ENCODE measurements around the gene ARL14EPL. TPM values are rescaled to one million over a fixed set of nuclear protein-coding genes. Genes with fewer than 3 reads are reported as not detected.
A peak's percentile ranks its signal among the peaks of the same experiment; 100 is the strongest.
"Not testable (repeated sequence)": the region's sequence is repeated elsewhere in the genome, so short reads cannot be mapped to it uniquely, and the experiment has no call there.

The ARL14EPL gene
- total RNA-seq, 1 experiment from 2014 or later = not detected

DNA sequence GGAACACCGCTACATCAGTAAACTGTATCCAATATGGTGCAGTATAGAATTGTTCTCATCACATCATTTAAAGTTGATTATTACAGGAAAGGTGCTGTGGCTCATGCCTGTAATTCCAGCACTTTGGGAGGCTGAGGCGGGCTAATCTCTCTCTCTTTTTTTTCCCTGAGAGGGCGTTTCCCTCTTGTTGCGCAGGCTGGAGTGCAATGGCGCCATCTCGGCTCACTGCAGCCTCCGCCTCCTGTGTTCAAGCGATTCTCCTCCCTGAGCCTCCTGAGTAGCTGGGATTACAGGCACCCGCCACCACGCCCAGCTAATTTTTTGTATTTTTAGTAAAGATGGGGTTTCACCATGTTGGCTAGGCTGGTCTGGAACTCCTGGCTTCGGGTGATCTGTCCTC is 54.0 kb downstream of the ARL14EPL start:
- H3K4me3 ChIP-seq = peak overlapping the region; percentile 92
- not testable (repeated sequence) for H3K27me3 ChIP-seq, H3K9me3 ChIP-seq, DNase-seq
- peaks cover 20% of the 10 kb centered on the region for H3K36me3 ChIP-seq

DNA sequence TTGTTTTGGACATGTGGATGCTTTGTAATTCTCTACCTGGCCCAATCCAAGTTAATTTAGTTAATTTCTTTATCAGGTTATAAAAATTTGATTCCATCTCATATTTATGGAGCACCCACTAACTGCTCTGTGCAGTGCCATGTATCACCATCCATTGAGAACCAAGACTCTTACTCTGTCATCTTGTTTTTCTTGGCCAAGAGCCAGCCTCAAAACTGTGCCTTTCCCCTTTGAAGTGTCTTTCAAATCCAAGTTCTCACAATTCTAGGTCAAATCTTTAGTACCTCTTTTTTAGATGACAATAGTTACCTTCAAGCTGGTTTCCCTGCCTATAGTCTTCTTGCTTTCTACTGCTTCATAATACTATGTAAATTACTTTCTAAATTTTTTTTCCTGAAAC is 55.8 kb downstream of the ARL14EPL start:
- Histone ChIP-seq H3K27me3 (no peaks in the 10 kb centered on the region), H3K9me3 (no peaks in the 10 kb centered on the region), H3K36me3 (peaks cover 30% of the 10 kb centered on the region), H3K4me3 (no peak overlapping the region)
- DNase-seq = no peak

- Histone ChIP-seq H3K4me3 (no peak overlapping the region), H3K36me3 (peaks cover 40% of the 10 kb centered on the region), H3K27me3 (no peaks in the 10 kb centered on the region), H3K9me3 (no peaks in the 10 kb centered on the region)
- no peak for DNase-seq
These were observed 58.0 kb downstream of the ARL14EPL start for GRCh38 chr5:116090302-116090701.

DNA sequence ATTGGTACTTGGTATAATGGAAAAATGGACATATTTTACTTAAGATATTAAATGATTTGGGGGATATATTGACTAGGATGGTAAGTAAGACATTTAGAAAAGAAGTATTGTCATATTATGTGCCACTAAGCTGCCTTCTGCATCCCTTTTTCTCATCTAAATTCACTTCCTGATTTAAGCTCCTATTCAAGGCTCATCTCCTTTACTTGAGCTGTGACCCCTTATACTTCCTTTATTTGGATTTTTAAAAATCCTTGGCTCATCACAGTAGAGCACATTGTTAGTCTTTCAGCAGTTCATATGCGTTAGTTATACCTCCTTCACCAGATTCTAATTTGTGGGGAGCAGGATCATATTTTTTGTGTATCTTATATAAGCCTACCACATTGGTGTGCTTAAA is 59.1 kb downstream of the ARL14EPL start:
- Histone ChIP-seq H3K9me3 (no peaks in the 10 kb centered on the region), H3K4me3 (no peak overlapping the region), H3K27me3 (no peaks in the 10 kb centered on the region), H3K36me3 (peaks cover 40% of the 10 kb centered on the region)
- no peak for DNase-seq

- no peaks in the 10 kb centered on the region; the same call in 1 of the 2 replicates for H3K9me3 ChIP-seq
- peaks cover 37% of the 10 kb centered on the region for H3K36me3 ChIP-seq
- no peak overlapping the region for H3K4me3 ChIP-seq
- DNase-seq = no peak
- no peaks in the 10 kb centered on the region for H3K27me3 ChIP-seq
These were observed 65.0 kb downstream of the ARL14EPL start for GRCh38 chr5:116097301-116097700.

DNA sequence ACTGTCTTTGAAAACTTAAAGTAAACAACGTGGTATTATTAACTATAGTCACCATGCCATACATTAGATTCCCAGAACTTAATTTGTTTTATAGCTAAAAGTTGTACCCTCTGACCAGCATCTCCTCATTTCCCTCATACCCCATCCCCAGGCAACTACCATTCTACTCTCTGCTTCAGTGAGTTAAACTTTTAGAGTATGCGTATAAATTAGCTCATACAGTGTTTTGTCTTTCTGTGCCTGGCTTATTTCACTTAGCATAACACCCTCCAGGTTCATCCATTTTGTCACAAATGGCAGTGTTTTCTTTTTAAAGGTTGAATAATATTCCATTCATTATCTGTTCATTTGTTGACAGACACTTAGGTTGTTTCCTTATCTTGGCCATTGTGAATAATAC is 66.7 kb downstream of the ARL14EPL start:
- H3K27me3 ChIP-seq = no peaks in the 10 kb centered on the region
- H3K4me3 ChIP-seq = no peak overlapping the region
- peaks cover 20% of the 10 kb centered on the region for H3K36me3 ChIP-seq
- H3K9me3 ChIP-seq = no peaks in the 10 kb centered on the region; the same call in 1 of the 2 replicates
- DNase-seq = no peak

GRCh38 chr5:116104941-116105340 is 72.7 kb downstream of the ARL14EPL start:
- not testable (repeated sequence) for DNase-seq, H3K27me3 ChIP-seq, H3K4me3 ChIP-seq, H3K36me3 ChIP-seq, H3K9me3 ChIP-seq

Other genes with a start within 250 kb of the ARL14EPL start
- gene CDO1, start 215.8 kb upstream of the ARL14EPL start, total RNA-seq (2014; rRNA removed; shearing (Covaris generic); ENCODE audit: low replicate concordance) = not detected in 2 replicates
- 102 and 108 TPM in 2 replicates for gene ATG12, start 190.9 kb upstream of the ARL14EPL start, total RNA-seq (2014; rRNA removed; shearing (Covaris generic); ENCODE audit: low replicate concordance)
- gene AP3S1, start 190.5 kb upstream of the ARL14EPL start, total RNA-seq (2014; rRNA removed; shearing (Covaris generic); ENCODE audit: low replicate concordance) = 50.5 and 177 TPM in 2 replicates
- gene LVRN, start 70.0 kb upstream of the ARL14EPL start, total RNA-seq (2014; rRNA removed; shearing (Covaris generic); ENCODE audit: low replicate concordance) = 0.10 TPM in 1 of 2 replicates, not detected in the other
- gene COMMD10, start 52.6 kb downstream of the ARL14EPL start, total RNA-seq (2014; rRNA removed; shearing (Covaris generic); ENCODE audit: low replicate concordance) = 37.3 and 58.3 TPM in 2 replicates

Data from MG63 (cell line).